Stimulated activated CD8-positive, alpha-beta memory T cell treated with anti-CD3 and anti-CD28 coated beads, Interleukin-7, amount 100 ng/mL, for 24 hours (primary cell): Measurements from ENCODE around the gene SLC16A1.
"Not testable (repeated sequence)": the region's sequence is repeated elsewhere in the genome, so short reads cannot be mapped to it uniquely, and the experiment has no call there.

Experiments used
- DNase-seq: peaks from one replicate; pipeline ENCODE4 v3.0.0-alpha.2; 2020; ENCODE audit warnings: low read depth

SLC16A1 gene

DNA sequence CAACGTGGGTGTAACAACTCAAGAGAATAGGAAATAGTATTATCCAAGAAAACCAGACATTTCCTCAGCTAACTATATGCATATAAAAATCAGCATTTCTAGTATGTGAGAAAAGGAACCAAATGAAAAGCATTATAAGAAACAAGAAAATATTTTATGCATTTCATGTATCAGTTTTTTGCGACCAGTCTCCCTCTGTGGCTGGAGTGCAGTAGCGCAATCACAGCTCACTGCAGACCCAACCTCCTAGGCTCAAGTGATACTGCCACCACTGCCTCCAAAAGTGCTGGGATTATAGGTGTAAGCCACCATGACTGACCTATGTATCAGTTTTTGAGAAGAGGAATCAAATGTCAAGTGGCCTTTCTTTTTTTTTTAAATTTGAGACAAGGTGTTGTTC is 31.0 kb downstream of the SLC16A1 start:
- no peak for DNase-seq

DNA sequence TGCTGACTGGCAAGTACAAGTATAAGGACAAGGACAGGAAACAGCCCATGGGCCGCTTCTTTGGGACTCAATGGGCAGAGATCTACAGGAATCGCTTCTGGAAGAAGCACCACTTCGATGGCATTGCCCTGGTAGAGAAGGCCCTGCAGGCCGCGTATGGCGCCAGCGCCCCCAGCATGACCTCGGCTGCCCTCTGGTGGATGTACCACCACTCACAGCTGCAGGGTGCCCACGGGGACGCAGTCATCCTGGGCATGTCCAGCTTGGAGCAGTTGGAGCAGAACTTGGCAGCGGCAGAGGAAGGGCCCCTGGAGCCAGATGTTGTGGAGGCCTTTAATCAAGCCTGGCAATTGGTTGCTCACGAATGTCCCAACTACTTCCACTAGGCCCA is 32.0 kb downstream of the SLC16A1 start:
- DNase-seq = no peak

DNA sequence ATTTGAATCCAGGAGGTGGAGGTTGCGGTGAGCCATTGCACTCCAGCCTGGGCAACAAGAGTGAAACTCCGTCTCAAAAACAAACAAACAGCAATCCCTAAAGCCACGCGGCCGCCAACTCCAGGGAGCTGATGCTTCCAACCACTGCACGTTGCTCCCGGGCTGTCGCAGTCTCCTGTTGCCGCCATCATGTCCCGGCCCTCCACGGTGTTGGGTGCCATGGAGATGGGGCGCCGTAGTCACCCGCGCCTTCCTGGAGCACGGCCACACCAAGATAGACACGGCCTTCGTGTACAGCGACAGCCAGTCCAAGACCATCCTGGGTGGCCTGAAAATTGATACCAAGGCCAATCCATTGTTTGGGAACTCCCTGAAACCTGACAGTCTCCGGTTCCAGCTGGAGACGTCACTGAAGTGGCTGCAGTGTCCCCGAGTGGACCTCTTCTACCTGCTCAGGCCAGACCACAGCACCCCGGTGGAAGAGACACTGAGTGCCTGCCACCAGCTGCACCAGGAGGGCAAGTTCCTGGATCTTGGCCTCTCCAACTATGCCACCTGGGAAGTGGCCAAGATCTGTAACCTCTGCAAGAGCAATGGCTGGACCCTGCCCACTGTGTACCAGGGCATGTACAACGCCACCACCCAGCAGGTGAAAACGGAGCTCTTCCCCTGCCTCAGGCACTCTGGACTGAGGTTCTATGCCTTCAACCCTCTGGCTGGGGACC is 32.6 kb downstream of the SLC16A1 start:
- DNase-seq = no peak

DNA sequence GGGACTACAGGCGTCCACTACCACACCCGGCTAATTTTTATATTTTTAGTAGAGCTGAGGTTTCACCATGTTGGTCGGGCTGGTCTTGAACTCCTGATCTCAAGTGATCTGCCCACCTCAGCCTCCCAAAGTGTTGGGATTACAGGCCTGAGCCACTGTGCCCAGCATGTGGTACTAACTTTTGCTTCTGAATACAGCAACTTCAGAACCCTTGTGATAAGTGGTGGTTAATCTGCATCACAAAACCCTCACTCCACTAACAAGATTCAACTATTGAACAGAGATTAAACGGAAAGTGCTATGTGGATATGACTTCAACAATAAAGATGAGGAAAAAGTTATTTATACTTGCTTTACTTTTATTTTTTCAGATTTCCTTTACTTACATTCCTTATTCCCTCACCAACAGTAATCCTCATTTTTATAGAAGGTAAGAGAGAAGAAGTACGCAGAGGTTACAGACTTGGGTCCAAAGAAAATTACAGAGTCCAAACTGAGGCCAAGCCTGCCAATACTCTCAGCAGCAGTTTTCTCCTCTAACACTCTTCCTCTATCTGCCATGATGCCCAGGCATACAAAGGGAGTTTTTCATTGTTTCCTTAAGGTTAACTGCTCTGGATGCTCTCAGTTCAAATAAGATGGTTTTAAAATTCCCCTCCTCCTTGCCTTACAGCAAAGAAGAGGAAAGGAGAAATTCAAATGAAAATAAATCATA is 44.3 kb downstream of the SLC16A1 start:
- DNase-seq = no peak

DNA sequence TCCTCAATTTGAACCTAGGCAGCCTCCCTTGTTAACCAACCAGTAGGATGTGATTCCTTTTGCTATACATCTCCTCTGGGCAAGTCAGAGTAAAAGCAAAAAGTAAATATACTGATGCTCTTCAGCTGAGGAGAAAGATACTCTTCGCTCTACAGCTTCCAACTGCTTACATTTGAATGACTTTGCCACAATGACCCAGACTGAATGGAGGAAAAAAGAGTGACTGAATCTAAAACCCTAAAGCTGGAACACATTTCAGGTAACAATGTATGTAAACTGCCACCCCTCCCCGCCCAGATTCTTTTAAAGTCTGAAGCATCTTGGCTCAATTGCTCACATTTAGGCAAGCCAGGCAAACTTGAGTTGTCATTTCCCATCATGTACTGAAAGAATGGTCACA is 46.1 kb downstream of the SLC16A1 start:
- DNase-seq = no peak

DNA sequence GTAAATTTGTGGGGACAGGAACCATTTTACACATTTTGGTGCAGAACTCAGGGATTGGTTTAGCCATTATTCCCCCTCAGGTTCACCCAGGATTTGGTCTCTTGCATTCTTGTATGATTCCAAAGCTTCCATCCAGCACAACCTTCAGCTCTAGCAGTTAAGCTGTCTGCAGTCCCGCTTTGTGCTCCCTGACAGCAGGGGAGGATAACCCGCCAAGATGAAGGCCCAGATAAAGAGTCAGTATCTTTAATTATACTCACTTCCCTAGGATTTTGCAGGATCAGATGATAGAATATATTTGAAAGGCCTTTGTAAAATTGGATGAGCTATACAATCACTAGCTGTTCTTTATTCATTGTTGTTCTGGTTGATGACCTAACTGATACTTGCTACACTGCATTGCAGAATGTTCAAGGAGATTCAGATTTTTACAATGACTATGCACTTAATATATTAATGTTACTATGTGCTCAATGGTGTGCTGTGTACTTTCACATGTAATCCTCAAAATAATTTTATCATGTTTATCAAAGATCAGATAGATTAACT is 49.8 kb downstream of the SLC16A1 start:
- no peak for DNase-seq

DNA sequence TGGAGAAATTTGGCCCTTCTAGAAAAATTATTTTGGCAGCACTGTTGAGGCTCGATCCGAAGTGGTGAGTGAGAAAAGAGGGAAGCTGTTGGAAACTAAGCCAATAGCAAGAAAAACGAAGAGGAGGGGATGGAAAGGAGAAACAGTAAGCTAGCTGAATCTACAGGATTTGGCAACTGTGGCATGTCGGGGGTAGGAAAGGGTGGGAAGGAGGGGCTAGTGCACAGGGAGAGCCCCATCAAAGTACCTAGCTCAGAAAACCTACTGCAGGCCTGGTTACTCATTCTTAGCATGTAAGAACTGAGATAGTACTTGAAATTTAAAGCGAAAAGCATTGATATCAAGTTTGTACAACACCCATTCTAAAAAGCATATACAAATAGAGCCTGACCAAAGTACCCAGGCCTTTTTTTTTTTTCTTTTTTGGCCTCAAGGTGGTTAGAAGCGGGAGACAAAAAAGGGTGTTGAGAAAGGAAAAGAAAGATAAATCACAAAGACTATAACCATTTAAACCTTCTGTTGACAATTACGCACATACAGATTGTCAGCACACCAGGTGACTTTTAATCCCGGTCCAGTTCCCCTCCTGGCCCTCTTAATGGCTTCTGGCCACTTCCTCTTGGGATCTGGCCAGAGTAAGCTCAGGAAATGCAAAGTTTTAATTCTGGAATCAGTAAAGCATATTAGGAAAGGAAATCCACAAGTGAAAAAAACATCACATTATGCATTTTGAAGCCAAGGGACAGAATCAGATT is 50.4 kb downstream of the SLC16A1 start:
- DNase-seq = no peak

DNA sequence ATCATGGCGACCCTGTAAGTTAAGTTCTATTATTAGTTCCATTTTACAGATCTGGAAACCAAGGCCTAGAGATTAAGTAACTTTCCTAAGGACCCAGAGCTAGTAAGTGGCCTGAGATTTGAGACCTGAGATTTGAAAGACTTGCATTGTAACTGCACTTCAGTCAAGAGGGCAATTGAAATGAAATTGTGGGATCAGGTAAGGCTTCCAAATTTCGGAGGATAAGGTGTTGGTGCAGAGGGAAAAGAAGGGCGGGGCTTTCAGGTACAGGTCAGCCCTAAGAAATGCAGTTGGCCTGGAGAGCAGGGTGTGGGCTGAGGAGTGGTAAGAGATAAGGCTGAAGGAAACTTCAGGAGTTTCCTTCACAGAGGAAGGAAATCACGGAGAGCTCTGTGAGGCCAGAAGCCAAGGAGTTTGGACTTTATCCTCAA is 51.1 kb downstream of the SLC16A1 start:
- DNase-seq = no peak

DNA sequence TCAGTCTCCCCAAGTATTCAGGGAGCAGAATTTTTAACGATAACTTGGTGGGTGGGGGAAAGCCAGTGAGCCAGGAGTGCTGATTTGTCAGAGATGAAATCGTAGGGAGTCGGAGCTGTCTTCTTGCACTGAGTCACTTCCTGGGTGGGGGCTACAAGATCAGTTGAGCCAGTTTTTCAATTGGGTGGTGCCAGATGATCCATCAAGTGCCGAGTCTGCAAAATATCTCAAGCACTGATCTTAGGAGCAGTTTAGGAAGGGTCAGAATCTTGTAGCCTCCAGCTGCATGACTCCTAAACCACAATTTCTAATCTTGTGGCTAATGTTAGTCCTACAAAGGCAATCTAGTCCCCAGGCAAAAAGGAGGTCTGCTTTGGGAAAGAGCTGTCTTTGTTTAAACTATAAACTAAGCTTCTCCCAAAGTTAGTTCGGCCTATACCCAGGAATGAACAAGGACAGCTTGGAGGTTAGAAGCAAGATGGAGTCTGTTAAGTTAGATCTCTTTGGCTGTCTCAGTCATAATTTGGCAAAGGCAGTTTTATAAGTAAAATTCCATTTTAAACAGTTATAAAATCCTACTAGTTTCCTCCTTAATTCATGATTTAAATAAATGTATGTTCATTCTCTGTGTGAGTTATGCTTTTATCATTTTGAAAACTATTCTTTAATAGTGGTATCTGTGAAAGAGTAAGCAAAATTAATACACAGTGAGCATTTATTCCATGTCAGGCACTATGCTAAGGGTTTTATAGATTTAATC is 51.7 kb downstream of the SLC16A1 start:
- DNase-seq = no peak

DNA sequence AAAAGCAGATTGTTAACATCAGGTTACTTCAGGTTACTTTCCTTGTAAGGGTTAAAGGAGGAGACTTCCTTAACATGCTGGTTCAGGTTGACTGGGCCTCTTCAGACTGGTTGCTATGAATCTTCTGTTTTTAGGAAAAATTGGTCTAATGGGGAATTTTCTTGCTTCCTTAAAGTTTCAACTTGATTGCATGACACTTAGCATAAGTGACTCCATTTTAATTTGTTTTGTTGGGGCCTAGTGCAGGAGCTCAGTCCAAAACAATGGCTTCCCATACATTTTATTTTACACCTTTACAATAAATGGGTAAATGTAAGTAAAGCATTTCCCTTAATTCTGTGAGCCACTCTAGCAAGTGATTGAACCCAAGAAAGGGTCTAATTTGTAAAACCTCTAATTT is 53.8 kb downstream of the SLC16A1 start:
- no peak for DNase-seq

DNA sequence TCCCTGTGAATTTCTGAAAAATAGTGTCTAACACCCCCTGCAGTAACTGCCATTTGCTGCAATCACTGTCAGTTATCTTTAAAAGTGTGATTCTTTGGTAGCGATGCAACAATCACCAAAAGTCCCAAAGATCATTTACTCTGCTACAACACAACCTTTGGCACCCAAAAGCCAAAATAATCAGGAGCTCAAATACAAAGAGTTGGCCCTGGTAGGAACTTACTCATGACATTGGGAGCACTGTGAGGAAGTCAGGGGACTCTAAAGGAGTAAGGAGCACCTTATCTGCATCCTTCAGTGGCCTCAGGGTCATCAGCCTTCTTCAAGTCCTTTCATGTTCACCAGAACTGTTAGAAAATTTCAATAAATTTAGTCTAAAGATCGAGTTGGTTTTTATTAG is 54.6 kb downstream of the SLC16A1 start:
- no peak for DNase-seq

DNA sequence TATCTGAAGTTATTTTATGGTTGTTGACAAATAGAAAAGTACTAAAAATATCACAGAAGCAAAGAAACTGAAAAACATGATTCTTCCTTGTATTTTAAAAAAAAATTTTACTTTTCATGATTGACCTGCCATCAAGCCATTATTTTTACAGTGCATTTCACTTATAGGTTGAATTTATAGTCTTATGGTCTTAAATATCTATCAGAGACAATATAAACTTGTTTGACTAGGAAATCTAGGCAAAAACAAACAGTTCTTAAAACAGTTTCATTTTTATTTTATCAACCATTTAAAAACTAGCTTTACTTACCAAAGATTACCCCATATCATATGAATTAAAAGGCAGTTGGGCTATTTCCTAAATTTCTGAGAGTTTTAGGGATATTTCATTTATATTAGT is 59.2 kb downstream of the SLC16A1 start:
- DNase-seq = no peak

DNA sequence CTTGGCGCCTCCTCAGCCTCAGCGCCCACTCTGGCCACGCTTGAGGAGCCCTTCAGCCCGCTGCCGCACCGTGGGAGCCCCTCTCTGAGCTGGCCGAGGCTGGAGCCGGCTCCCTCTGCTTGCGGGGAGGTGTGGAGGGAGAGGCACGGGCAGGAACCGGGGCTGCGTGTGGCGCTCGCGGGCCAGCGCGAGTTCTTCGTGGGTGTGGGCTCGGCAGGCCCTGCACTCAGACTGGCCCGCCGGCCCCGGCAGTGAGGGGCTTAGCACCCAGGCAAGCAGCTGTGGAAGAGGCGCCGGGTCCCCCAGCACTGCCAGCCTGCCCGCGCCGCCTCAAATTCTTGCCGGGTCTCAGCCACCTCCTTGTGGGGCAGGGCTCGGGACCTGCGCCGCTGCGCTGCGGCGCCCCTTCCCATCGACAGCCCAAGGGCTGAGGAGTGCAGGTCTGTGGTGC is 61.4 kb downstream of the SLC16A1 start:
- no peak for DNase-seq

DNA sequence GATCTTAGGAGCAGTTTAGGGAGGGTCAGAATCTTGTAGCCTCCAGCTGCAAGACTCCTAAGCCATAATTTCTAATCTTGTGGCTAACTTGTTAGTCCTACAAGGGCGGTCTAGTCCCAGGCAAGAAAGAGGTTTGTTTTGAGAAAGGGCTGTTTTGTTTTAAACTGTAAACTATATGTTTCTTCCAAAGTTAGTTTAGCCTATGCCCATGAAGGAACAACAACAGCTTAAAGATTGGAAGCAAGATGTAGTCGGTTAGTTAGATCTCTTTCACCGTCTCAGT is 62.0 kb downstream of the SLC16A1 start:
- no peak for DNase-seq

DNA sequence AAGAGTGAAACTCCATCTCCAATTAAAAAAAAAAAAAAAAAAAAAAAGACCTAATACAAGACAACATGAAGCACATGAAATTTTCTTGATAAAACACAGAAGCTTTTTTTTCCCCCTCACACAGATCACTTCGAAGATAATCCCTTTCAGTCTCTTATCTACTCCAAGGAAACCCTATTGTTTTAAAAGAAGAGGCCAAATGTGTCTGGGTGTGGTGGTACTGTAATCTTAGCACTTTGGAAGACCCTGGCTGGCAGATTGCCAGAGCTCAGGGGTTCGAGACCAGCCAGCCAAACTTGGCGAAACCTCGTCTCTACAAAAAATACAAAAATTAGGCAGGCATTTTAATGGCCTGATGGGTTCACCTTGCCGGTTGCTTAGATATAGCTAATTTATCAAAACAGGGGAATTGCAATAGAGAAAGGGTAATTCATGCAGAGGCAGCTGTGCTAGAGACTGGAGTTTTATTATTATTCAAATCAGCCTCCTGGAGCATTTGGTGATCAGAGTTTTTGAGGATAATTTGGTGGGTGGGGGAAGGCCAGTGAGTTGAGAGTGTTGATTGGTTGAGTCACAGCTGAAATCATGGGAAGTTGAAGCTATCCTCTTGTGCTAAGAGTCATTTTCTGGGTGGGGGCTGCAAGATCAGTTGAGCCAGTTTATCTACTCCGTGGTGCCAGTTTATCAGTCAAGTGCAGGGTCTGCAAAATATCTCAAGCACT is 62.5 kb downstream of the SLC16A1 start:
- no peak for DNase-seq

DNA sequence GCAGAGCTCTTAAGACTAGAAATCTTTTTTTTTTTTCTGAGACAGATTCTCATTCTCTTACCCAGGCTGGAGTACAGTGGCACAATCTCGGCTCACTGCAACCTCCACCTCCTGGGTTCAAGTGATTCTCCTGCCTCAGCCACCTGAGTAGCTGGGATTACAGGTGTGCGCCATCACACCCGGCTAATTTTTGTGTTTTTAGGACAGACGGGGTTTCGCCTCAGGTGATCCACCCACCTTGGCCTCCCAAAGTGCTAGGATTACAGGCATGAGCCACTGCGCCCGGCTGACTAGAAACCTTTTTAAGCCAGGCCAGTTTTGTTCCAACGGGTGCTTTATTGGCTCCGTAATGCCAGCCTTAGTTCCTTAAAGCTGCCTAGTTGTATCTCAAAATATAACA is 66.1 kb downstream of the SLC16A1 start:
- DNase-seq = not testable (repeated sequence)

DNA sequence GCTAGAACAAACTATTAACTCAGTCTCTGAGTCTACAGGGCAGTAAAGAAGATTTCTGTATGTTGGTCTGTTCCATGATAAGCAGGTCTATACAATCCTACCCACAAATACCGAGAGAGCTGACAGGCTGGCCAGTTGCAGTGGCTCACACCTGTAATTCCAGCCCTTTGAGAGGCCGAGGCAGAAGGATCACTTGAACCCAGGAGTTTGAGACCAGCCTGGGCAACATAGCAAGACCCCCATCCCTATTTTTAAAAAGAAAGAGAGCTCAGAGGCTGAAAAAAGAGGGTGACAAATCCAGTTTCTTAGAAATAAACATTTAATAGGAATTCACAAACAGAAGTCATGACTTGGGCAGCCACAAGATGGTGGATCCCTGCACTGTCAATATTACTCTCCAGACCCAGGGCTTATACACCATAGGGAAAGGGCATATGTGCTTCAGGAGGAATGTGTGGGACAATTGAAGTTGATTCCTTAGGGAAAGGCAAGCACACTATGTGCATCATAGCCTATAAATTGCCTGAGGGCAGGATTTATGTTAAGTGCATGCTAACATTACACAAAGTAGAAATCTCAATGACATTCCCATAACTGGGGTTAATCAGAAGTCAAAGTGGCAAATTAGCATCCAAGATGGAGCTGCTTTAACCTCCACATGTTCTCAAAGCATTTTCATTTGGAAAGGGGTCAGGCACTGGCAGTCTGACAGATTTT is 66.8 kb downstream of the SLC16A1 start:
- DNase-seq = no peak

DNA sequence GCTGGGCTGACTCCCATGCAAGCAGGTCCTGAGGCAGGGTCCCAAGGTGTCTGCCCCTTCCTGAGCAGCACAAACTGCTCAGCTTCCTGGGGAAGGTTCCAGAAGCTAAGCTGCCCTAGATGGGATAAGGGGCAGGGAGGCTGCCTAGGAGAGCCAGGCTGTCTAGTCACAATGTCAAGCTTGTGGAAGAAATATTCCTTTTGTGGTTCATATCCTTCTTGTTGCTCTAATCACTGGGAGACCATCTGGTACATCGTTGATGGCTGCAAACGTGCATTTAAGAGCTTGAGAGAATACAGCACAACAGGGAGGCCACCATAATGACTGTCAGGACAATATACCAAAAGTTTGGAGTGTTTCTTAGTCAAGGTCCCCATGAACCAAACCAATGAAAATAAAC is 67.4 kb downstream of the SLC16A1 start:
- no peak for DNase-seq

DNA sequence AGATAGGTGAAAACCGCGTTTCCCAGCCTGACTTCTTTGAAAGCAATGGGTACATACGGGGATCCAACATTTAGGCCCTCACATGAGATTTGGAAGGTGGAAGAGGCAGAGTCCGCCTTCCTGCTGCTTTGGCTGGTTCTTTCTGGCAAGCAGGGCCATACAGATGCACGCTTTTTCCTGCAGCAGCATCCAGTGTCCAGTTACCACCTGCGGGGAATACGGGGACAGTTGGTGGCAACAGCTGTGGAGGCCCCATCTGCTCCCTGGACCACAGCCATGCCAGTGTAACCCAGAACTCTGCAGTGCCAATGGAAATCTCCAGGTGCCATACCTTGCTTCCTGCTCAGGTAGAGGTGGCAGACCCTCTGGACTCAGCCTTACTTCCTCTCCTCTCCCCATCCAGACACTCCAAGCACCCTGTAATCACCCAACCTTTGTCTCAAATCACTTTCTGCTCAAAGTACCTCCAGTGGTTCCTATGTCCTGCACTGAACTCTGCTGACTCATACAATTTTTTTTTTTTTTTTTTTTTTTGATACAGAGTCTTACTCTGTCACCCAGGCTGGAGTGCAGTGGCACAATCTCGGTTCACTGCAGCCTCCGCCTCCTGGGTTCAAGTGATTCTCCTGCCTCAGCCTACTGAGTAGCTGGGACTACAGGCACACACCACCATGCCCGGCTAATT is 68.3 kb downstream of the SLC16A1 start:
- no peak for DNase-seq

DNA sequence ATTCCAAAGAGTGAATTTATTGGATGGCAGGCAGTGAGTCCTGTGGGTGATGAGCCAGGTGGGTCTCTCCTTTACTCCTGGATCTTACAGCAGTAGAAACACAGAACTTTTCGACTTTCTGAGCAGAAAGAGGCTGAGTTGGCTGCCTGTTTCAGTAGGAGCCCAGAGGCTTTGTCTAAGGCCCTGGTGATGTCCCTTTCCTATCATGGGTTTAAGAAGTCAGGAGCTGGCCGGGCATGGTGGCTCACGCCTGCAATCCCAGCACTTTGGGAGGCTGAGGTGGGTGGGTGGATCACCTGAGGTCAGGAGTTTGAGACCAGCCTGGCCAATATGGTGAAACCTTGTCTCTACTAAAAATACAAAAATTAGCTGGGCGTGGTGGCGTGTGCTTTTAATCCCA is 71.0 kb downstream of the SLC16A1 start:
- not testable (repeated sequence) for DNase-seq
